Activated naive CD4-positive, alpha-beta T cell treated with Interleukin-2 at 50 U/mL for 16 hours (primary cell): ENCODE data around the gene AFF3.

Source experiments
- DNase-seq: peaks from one replicate; pipeline ENCODE4 v3.0.0-alpha.2; 2020

Gene AFF3

GRCh38 chr2:99921903-99922302 is 220.5 kb downstream of the AFF3 start:
- DNase-seq, result no peak

- no peak for DNase-seq
These were observed 224.0 kb downstream of the AFF3 start for GRCh38 chr2:99918389-99918788.

GRCh38 chr2:99915108-99915675 is 227.2 kb downstream of the AFF3 start:
- no peak for DNase-seq

GRCh38 chr2:99911736-99912135 is 230.7 kb downstream of the AFF3 start:
- no peak for DNase-seq

- DNase-seq, result no peak
These were observed 231.5 kb downstream of the AFF3 start for GRCh38 chr2:99910902-99911301.

- no peak for DNase-seq
These were observed 236.8 kb downstream of the AFF3 start for GRCh38 chr2:99905636-99906035.

- no peak for DNase-seq
These were observed 237.4 kb downstream of the AFF3 start for GRCh38 chr2:99905025-99905424.

GRCh38 chr2:99903981-99904380 is 238.4 kb downstream of the AFF3 start:
- DNase-seq, result no peak

GRCh38 chr2:99900556-99900955 is 241.8 kb downstream of the AFF3 start:
- DNase-seq, result no peak

- DNase-seq, result no peak
These were observed 242.5 kb downstream of the AFF3 start for GRCh38 chr2:99899882-99900281.

GRCh38 chr2:99899058-99899855 is 243.1 kb downstream of the AFF3 start:
- no peak for DNase-seq

GRCh38 chr2:99898336-99899048 is 243.9 kb downstream of the AFF3 start:
- no peak for DNase-seq

GRCh38 chr2:99891428-99891780 is 251.0 kb downstream of the AFF3 start:
- no peak for DNase-seq

GRCh38 chr2:99890568-99891427 is 251.6 kb downstream of the AFF3 start:
- no peak for DNase-seq

GRCh38 chr2:99888617-99889016 is 253.8 kb downstream of the AFF3 start:
- no peak for DNase-seq

GRCh38 chr2:99886418-99886817 is 256.0 kb downstream of the AFF3 start:
- no peak for DNase-seq

GRCh38 chr2:99883358-99883757 is 259.0 kb downstream of the AFF3 start:
- DNase-seq, result no peak

GRCh38 chr2:99881901-99882591 is 260.3 kb downstream of the AFF3 start:
- no peak for DNase-seq

- DNase-seq, result no peak
These were observed 261.5 kb downstream of the AFF3 start for GRCh38 chr2:99880964-99881294.

- no peak for DNase-seq
These were observed 262.0 kb downstream of the AFF3 start for GRCh38 chr2:99880148-99880963.

GRCh38 chr2:99879481-99879880 is 262.9 kb downstream of the AFF3 start:
- DNase-seq, result no peak
